Endodermal cell (in vitro differentiated cells): Measurements from ENCODE around the gene GIMAP1. TPM values are rescaled to one million over a fixed set of nuclear protein-coding genes. Genes with fewer than 3 reads are reported as not detected.

Experiments
- DNase-seq: peaks from one replicate; pipeline ENCODE4 v3.0.0-alpha.2; 2017
- H3K27ac ChIP-seq: 2 replicates; pipeline ENCODE4 v1.5.1; 2013; ENCODE audit warnings: mild to moderate bottlenecking, low read depth, low read length, moderate library complexity
- H3K27me3 ChIP-seq: 2 replicates; pipeline ENCODE4 v1.6.1; 2013; ENCODE audit warnings: mild to moderate bottlenecking, low read length, moderate library complexity; ENCODE audit not compliant: insufficient read depth, control insufficient read depth, poor library complexity, severe bottlenecking
- H3K36me3 ChIP-seq: 2 replicates; pipeline ENCODE4 v1.7.0; 2013; ENCODE audit warnings: mild to moderate bottlenecking, low read length, moderate library complexity; ENCODE audit not compliant: control insufficient read depth, insufficient read depth
- H3K4me1 ChIP-seq: one replicate; pipeline ENCODE4 v1.7.0; 2013; ENCODE audit warnings: low read length; ENCODE audit not compliant: control insufficient read depth, insufficient read depth
- H3K4me3 ChIP-seq: 2 replicates; pipeline ENCODE4 v1.5.1; 2013; ENCODE audit warnings: mild to moderate bottlenecking, low read length, moderate library complexity
- H3K9ac ChIP-seq: 2 replicates; pipeline ENCODE4 v1.6.1; 2013; ENCODE audit warnings: mild to moderate bottlenecking, low read length, moderate library complexity; ENCODE audit not compliant: poor library complexity, severe bottlenecking; ENCODE audit errors: extremely low read depth
- H3K9me3 ChIP-seq: 2 replicates; pipeline ENCODE4 v1.6.1; 2013; ENCODE audit warnings: mild to moderate bottlenecking, low read length, moderate library complexity; ENCODE audit not compliant: control insufficient read depth
- H3K27ac Mint-ChIP-seq: 2 replicates; pipeline ENCODE4 v1.8.0; 2020; ENCODE audit warnings: mixed read lengths
- H3K27me3 Mint-ChIP-seq: 2 replicates; pipeline ENCODE4 v1.8.0; 2021; ENCODE audit warnings: mild to moderate bottlenecking, mixed read lengths; ENCODE audit not compliant: insufficient read depth
- H3K36me3 Mint-ChIP-seq: 2 replicates; pipeline ENCODE4 v1.8.0; 2020; ENCODE audit warnings: low read depth, mixed read lengths
- H3K4me1 Mint-ChIP-seq: 2 replicates; pipeline ENCODE4 v1.8.0; 2020; ENCODE audit warnings: mixed read lengths
- H3K4me3 Mint-ChIP-seq: 2 replicates; pipeline ENCODE4 v1.8.0; 2020; ENCODE audit warnings: mild to moderate bottlenecking, moderate library complexity, mixed read lengths
- H3K9me3 Mint-ChIP-seq: 2 replicates; pipeline ENCODE4 v1.8.0; 2020; ENCODE audit warnings: mild to moderate bottlenecking, mixed read lengths
- WGBS, 2 experiments: methylation state at CpG; one replicate each; pipeline versions ENCODE4 v1.1.5 to v1.1.7; 2013; ENCODE audit warnings: missing lambda C conversion rate in 2 of 2, mixed read lengths in 1 of 2; ENCODE audit not compliant: insufficient coverage in 1 of 2, insufficient read length in 1 of 2; 5-methylcytosine and 5-hydroxymethylcytosine counted together
- total RNA-seq, 2 donors: library from RNA; stranded (reverse); fragmentation: NEBNext Ultra II Directional in 1 of 2; extraction: Animal tissue kit (Norgen Biotek cat#: 25700) in 1 of 2; gene quantifications; 2 replicates in 1 of 2; 3 replicates in 1 of 2; pipeline ENCODE4 v1.2.1, GENCODE V29; 2021
- TF ChIP-seq, protein P1 (sequence below): fragments of 200-600 bp; sonication (generic); conservative IDR thresholded peaks from 2 replicates; pipeline ENCODE4 v1.5.0; 2021; ENCODE audit warnings: antibody characterized with exemption, mild to moderate bottlenecking

GIMAP1 gene
- total RNA-seq, 2 donors from 2014 or later: not detected

DNA sequence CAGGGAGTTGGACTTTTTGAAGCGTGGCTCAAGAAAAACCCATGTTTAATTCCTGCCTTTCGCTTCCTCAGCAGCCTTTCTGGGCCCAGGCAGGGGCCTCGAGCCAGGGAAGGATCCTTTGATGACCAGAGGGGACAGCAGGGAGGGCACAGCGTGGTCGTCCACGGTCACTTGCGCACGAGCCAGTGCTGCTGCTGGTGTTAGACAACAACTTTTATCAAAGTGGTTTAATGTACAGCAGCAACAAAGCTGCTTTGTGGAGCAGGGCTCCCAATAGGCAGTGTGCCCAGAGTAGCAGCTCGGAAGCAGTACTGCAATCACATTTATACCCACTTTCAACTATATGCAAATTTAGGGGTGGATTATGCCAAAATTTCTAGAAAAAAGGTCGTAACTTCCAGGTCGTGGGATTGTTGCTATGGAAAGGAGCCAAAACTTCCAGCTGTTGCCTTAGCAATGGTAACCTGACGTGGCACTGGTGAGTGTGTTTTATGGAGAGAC lies 6.1 kb downstream of the GIMAP1 start:
- Mint-ChIP-seq H3K36me3 (no peaks in the 10 kb centered on the region), H3K4me1 (no peaks in the 10 kb centered on the region), H3K27me3 (peaks cover 98% of the 10 kb centered on the region), H3K9me3 (peaks cover 3% of the 10 kb centered on the region), H3K27ac (no peak overlapping the region), H3K4me3 (no peak overlapping the region)
- H3K4me3 ChIP-seq: no peak overlapping the region
- WGBS, 2 experiments: 62 to 86% methylated on average over 6 to 12 of the region's 12 CpGs
- no peak for DNase-seq
- H3K27ac ChIP-seq: no peak overlapping the region
- no peaks in the 10 kb centered on the region for H3K36me3 ChIP-seq
- no peaks in the 10 kb centered on the region for H3K9me3 ChIP-seq
- H3K9ac ChIP-seq: no peak overlapping the region
- H3K27me3 ChIP-seq: peaks cover 75% of the 10 kb centered on the region
- TF ChIP-seq, protein P1, sequence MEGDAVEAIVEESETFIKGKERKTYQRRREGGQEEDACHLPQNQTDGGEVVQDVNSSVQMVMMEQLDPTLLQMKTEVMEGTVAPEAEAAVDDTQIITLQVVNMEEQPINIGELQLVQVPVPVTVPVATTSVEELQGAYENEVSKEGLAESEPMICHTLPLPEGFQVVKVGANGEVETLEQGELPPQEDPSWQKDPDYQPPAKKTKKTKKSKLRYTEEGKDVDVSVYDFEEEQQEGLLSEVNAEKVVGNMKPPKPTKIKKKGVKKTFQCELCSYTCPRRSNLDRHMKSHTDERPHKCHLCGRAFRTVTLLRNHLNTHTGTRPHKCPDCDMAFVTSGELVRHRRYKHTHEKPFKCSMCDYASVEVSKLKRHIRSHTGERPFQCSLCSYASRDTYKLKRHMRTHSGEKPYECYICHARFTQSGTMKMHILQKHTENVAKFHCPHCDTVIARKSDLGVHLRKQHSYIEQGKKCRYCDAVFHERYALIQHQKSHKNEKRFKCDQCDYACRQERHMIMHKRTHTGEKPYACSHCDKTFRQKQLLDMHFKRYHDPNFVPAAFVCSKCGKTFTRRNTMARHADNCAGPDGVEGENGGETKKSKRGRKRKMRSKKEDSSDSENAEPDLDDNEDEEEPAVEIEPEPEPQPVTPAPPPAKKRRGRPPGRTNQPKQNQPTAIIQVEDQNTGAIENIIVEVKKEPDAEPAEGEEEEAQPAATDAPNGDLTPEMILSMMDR: no peak
- H3K4me1 ChIP-seq: no peaks in the 10 kb centered on the region

DNA sequence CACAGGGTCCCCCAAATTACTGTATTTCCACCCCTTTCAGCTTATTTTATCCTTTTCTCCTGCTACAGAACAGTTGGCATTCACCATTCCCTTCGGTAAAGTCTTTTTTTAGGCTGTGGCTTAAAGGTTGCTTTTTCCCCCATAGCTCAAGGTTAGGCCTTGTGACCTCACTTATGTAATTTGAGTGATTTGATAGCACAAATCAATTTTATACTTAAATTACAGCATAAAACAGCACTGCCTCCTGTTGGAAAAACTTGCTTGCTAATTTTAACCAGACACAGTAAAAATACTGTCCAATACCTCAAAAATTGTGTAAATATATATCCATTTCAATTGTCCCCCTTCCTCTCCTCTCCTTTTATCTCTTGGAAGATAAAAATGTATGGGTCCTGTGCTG lies 7.1 kb downstream of the GIMAP1 start:
- 81% methylated on average over 1 of the region's 1 CpG; no CpG with 5 or more reads in 1 of the 2 experiments for WGBS, 2 experiments
- Histone ChIP-seq H3K27me3 (peaks cover 75% of the 10 kb centered on the region), H3K4me3 (no peak overlapping the region), H3K9ac (no peak overlapping the region), H3K4me1 (no peaks in the 10 kb centered on the region), H3K9me3 (no peaks in the 10 kb centered on the region), H3K36me3 (no peaks in the 10 kb centered on the region), H3K27ac (no peak overlapping the region)
- Mint-ChIP-seq H3K27ac (no peak overlapping the region), H3K36me3 (no peaks in the 10 kb centered on the region), H3K9me3 (peaks cover 3% of the 10 kb centered on the region), H3K27me3 (peaks cover 98% of the 10 kb centered on the region), H3K4me1 (no peaks in the 10 kb centered on the region), H3K4me3 (no peak overlapping the region)
- DNase-seq: no peak
- TF ChIP-seq, protein P1: no peak

DNA sequence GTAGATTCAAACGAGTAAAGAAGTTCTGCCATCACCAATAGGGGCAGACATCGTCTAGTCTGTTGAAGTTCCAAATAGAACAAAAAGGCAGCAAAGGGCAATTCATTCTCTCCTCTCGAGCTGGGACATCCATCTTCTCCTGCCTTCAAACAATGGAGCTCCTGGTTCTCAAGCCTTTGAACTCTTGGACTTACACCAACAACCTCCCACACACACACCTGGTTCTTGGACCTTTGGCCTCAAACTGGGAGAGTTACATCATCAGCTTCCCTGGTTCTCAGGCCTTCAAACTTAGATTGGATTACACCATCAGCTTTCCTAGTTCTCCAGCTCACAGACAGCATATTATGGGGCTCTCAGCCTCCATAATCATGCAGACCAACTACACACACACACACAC lies 11.0 kb downstream of the GIMAP1 start:
- peaks cover 97% of the 10 kb centered on the region for H3K27me3 Mint-ChIP-seq
- H3K4me3 ChIP-seq: no peak overlapping the region
- H3K9me3 ChIP-seq: no peaks in the 10 kb centered on the region
- TF ChIP-seq, protein P1: no peak
- no peak overlapping the region for H3K9ac ChIP-seq
- H3K4me1 Mint-ChIP-seq: no peaks in the 10 kb centered on the region
- WGBS, 2 experiments: 40 to 60% methylated on average over 2 to 3 of the region's 3 CpGs
- no peak overlapping the region for H3K27ac Mint-ChIP-seq
- no peak overlapping the region for H3K27ac ChIP-seq
- peaks cover 97% of the 10 kb centered on the region for H3K27me3 ChIP-seq
- no peak overlapping the region for H3K4me3 Mint-ChIP-seq
- DNase-seq: no peak
- H3K36me3 ChIP-seq: no peaks in the 10 kb centered on the region
- no peaks in the 10 kb centered on the region for H3K4me1 ChIP-seq
- H3K36me3 Mint-ChIP-seq: no peaks in the 10 kb centered on the region
- peaks cover 3% of the 10 kb centered on the region for H3K9me3 Mint-ChIP-seq
